K562 (cell line): ENCODE data around the gene NR3C1. TPM values are rescaled to one million over a fixed set of nuclear protein-coding genes. Genes with fewer than 3 reads are reported as not detected.

Source experiments
- ATF2 ChIP-seq: sonication (generic); formaldehyde crosslinking; IDR thresholded peaks from 2 replicates; pipeline ENCODE4 v1.8.1; 2022; ENCODE audit warnings: missing genetic modification reagents
- CC2D1A ChIP-seq: fragments of 450-650 bp; IDR thresholded peaks from 2 replicates; pipeline ENCODE4 v1.6.1; 2017; ENCODE audit warnings: mild to moderate bottlenecking
- FOXA1 ChIP-seq: fragments of 450-650 bp; IDR thresholded peaks from 2 replicates; pipeline ENCODE4 v1.6.1; 2016; ENCODE audit warnings: mild to moderate bottlenecking, borderline replicate concordance
- FOXP1 ChIP-seq: sonication (generic); formaldehyde crosslinking; IDR thresholded peaks from 2 replicates; pipeline ENCODE4 v1.8.0; 2022; ENCODE audit warnings: mild to moderate bottlenecking, missing genetic modification reagents
- GABPA ChIP-seq: fragments of 200-800 bp; sonication (Bioruptor generic); conservative IDR thresholded peaks from 2 replicates; pipeline ENCODE4 v1.6.1; 2016; ENCODE audit warnings: low read depth, missing genetic modification characterization, missing compliant biosample characterization
- HIVEP1 ChIP-seq: fragments of 250-450 bp; sonication (Bioruptor Pico); IDR thresholded peaks from 2 replicates; pipeline ENCODE4 v1.4.0; 2020; ENCODE audit warnings: mild to moderate bottlenecking
- KDM2B ChIP-seq: fragments of 250-450 bp; sonication (Bioruptor Pico); IDR thresholded peaks from 2 replicates; pipeline ENCODE4 v1.8.0; 2021; ENCODE audit warnings: mild to moderate bottlenecking, moderate library complexity
- PHF20 ChIP-seq: fragments of 450-650 bp; IDR thresholded peaks from 2 replicates; pipeline ENCODE4 v1.6.1; 2018; ENCODE audit not compliant: partially characterized antibody
- PHTF2 ChIP-seq: fragments of 250-450 bp; sonication (Bioruptor Pico); IDR thresholded peaks from 2 replicates; pipeline ENCODE4 v1.5.0; 2021; ENCODE audit warnings: mild to moderate bottlenecking
- PTRF ChIP-seq: fragments of 450-650 bp; IDR thresholded peaks from 2 replicates; pipeline ENCODE4 v1.6.1; 2016; ENCODE audit warnings: mild to moderate bottlenecking, missing genetic modification characterization, missing compliant biosample characterization
- SRSF1 ChIP-seq: fragments of 200-400 bp; formaldehyde crosslinking; IDR thresholded peaks from 2 replicates; pipeline ENCODE4 v1.6.1; 2017; ENCODE audit warnings: mild to moderate bottlenecking, low read depth, low read length, moderate library complexity
- USF2 ChIP-seq: sonication (generic); formaldehyde crosslinking; IDR thresholded peaks from 2 replicates; pipeline ENCODE4 v1.5.0; 2020; ENCODE audit warnings: missing genetic modification reagents
- YY1 ChIP-seq, 3 experiments: IDR thresholded peaks; 2 replicates each; pipeline ENCODE4 v1.6.1; 2011; ENCODE audit warnings: low read length in 2 of 3, mild to moderate bottlenecking in 2 of 3, moderate library complexity in 2 of 3, borderline replicate concordance in 1 of 3, control low read depth in 1 of 3, low read depth in 1 of 3; ENCODE audit not compliant: insufficient read depth in 3 of 3, insufficient replicate concordance in 2 of 3, control insufficient read depth in 1 of 3, insufficient read length in 1 of 3; ENCODE audit errors: extremely low read depth in 1 of 3
- ZNF133 ChIP-seq: fragments of 250-450 bp; sonication (Bioruptor Pico); IDR thresholded peaks from 2 replicates; pipeline ENCODE4 v1.4.0; 2020; ENCODE audit warnings: mild to moderate bottlenecking
- ZNF24 ChIP-seq: fragments of 450-650 bp; IDR thresholded peaks from 2 replicates; pipeline ENCODE4 v1.6.1; 2016
- polyA plus RNA-seq, 8 experiments: library from polyadenylated mRNA; depleted of rRNA in 4 of 8; stranded (reverse) in 5 of 8; unstranded in 3 of 8; fragments of >200 nt; fragmentation: Nextera tagmentation in 2 of 8; fragmentation: Illumina TruSeq in 1 of 8; extraction: Ambion mirVana in 2 of 8; extraction: Trizol in 1 of 8; gene quantifications; 2 replicates each; pipeline versions ENCODE4 v1.2.1 to v1.2.3, GENCODE V29; 2011 to 2014; ENCODE audit warnings: inconsistent platforms in 1 of 8, missing spikeins in 1 of 8
- total RNA-seq, 7 experiments: library from RNA; depleted of rRNA in 6 of 7; stranded (reverse); fragments of >200 nt in 6 of 7; fragmentation: Illumina TruSeq in 2 of 7; extraction: Trizol in 2 of 7; gene quantifications; 2 replicates each; pipeline versions ENCODE4 v1.2.1 to v1.2.3, GENCODE V29; 2011 to 2021; ENCODE audit warnings: low replicate concordance in 1 of 7
- TF ChIP-seq, protein P1 (sequence below): fragments of 450-650 bp; IDR thresholded peaks from 2 replicates; pipeline ENCODE4 v1.6.1; 2018; ENCODE audit not compliant: partially characterized antibody
- TF ChIP-seq, protein P2 (sequence below): fragments of 450-650 bp; IDR thresholded peaks from 2 replicates; pipeline ENCODE4 v1.6.1; 2016
- TF ChIP-seq, protein P3 (sequence below), 2 experiments: fragments of 450-650 bp; conservative IDR thresholded peaks; 2 replicates each; pipeline ENCODE4 v1.6.1; 2017; ENCODE audit warnings: mild to moderate bottlenecking in 2 of 2, moderate library complexity in 2 of 2

The NR3C1 gene
- total and polyA plus RNA-seq, 9 of the 15 experiments (the other 6 are each of a cell fraction or from before 2014, with no cell fraction given) = 8.2 to 36.0 (median 15.0) TPM

DNA sequence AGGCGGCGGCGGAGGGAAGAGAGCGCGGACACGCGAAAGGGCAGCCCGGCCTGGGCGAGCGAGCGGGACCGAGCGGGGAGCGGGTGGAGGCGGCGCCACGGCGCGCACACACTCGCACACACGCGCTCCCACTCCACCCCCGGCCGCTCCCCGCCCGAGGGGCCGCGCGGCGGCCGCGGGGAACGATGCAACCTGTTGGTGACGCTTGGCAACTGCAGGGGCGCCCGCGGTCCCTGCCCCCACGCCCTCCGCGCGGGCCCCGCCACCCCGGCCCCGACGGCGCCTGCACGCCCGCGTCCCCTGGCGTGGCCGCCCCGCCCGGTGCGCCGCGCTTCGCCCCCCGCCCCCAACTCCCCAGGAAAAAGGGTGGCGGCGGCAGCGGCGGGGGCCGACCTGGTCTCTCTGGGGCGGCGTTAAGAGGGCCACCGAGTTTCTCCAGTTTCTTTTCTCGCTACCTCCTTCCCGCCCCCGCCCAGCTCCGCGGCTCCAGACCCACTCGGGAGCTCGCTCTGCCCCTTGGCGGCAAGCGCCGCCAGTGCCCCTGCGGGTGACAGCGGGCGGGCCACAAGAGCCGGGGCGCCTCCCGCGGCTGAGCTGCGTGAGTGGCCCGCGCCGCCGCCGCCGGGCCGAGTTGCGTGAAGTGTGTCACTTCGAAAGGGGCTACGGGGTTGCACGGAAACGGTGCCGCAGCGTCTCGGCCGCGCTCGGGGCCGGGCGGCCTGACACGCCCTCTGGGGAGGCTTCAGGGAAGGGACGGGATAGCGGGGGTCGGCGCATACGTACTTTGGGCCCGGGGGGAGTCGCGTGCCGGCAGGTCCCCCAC, at the start of gene NR3C1 (continued):
- no peak for TF ChIP-seq PTRF (tag)
- TF ChIP-seq, protein P1, sequence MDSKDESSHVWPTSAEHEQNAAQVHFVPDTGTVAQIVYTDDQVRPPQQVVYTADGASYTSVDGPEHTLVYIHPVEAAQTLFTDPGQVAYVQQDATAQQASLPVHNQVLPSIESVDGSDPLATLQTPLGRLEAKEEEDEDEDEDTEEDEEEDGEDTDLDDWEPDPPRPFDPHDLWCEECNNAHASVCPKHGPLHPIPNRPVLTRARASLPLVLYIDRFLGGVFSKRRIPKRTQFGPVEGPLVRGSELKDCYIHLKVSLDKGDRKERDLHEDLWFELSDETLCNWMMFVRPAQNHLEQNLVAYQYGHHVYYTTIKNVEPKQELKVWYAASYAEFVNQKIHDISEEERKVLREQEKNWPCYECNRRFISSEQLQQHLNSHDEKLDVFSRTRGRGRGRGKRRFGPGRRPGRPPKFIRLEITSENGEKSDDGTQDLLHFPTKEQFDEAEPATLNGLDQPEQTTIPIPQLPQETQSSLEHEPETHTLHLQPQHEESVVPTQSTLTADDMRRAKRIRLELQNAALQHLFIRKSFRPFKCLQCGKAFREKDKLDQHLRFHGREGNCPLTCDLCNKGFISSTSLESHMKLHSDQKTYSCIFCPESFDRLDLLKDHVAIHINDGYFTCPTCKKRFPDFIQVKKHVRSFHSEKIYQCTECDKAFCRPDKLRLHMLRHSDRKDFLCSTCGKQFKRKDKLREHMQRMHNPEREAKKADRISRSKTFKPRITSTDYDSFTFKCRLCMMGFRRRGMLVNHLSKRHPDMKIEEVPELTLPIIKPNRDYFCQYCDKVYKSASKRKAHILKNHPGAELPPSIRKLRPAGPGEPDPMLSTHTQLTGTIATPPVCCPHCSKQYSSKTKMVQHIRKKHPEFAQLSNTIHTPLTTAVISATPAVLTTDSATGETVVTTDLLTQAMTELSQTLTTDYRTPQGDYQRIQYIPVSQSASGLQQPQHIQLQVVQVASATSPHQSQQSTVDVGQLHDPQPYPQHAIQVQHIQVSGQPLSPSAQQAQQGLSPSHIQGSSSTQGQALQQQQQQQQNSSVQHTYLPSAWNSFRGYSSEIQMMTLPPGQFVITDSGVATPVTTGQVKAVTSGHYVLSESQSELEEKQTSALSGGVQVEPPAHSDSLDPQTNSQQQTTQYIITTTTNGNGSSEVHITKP = peak; percentile 94
- no peak for TF ChIP-seq SRSF1
- TF ChIP-seq ZNF24 = 0 out of 2 replicates have a peak, but pooled peaks have one; percentile 43
- 0 out of 2 replicates have a peak, but pooled peaks have one; percentile 8 for TF ChIP-seq ATF2 (CRISPR knock-in tag)
- no peak for TF ChIP-seq PHF20
- no peak for TF ChIP-seq HIVEP1 (CRISPR knock-in tag)
- peak; percentile 11; the same call in 1 of the 2 replicates for TF ChIP-seq KDM2B (CRISPR knock-in tag)
- TF ChIP-seq, protein P2, sequence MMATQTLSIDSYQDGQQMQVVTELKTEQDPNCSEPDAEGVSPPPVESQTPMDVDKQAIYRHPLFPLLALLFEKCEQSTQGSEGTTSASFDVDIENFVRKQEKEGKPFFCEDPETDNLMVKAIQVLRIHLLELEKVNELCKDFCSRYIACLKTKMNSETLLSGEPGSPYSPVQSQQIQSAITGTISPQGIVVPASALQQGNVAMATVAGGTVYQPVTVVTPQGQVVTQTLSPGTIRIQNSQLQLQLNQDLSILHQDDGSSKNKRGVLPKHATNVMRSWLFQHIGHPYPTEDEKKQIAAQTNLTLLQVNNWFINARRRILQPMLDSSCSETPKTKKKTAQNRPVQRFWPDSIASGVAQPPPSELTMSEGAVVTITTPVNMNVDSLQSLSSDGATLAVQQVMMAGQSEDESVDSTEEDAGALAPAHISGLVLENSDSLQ = no peak
- no peak; the same call in 1 of the 2 replicates for TF ChIP-seq GABPA
- TF ChIP-seq FOXA1 = no peak
- TF ChIP-seq, protein P3, sequence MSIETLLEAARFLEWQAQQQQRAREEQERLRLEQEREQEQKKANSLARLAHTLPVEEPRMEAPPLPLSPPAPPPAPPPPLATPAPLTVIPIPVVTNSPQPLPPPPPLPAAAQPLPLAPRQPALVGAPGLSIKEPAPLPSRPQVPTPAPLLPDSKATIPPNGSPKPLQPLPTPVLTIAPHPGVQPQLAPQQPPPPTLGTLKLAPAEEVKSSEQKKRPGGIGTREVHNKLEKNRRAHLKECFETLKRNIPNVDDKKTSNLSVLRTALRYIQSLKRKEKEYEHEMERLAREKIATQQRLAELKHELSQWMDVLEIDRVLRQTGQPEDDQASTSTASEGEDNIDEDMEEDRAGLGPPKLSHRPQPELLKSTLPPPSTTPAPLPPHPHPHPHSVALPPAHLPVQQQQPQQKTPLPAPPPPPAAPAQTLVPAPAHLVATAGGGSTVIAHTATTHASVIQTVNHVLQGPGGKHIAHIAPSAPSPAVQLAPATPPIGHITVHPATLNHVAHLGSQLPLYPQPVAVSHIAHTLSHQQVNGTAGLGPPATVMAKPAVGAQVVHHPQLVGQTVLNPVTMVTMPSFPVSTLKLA (conservative IDR thresholded peaks at IDR 0.05) = 0 out of 4 replicates have a peak, but pooled peaks of 1 of the 2 experiments have one; percentile 7
- TF ChIP-seq USF2 (CRISPR knock-in tag) = no peak
- peak in 1 of 3 experiments; percentile 51 for TF ChIP-seq YY1 (IDR thresholded peaks at IDR 0.05; ENCODE audit: borderline replicate concordance in 1 of 3, control insufficient read depth in 1 of 3, extremely low read depth in 1 of 3, insufficient read depth in 3 of 3, insufficient read length in 1 of 3, insufficient replicate concordance in 2 of 3, low read depth in 1 of 3, low read length in 2 of 3)
- no peak for TF ChIP-seq CC2D1A
- TF ChIP-seq PHTF2 (CRISPR knock-in tag) = no peak
- no peak for TF ChIP-seq ZNF133 (CRISPR knock-in tag)
- 0 out of 2 replicates have a peak, but pooled peaks have one; percentile 47 for TF ChIP-seq FOXP1 (CRISPR knock-in tag)
